Lung (tissue), 12 donors: ENCODE results near the gene NSG2. TPM values are rescaled to one million over a fixed set of nuclear protein-coding genes. Genes with fewer than 3 reads are reported as not detected.

Experiments
- ATAC-seq: fragments of 200-7000 bp; cut with Tn5 transposase; one replicate; pipeline ENCODE4 v1.9.1; 2020; ENCODE audit warnings: moderate number of reproducible peaks; ENCODE audit not compliant: insufficient read depth, low FRiP score
- DNase-seq, 3 donors: peaks; one replicate each; pipeline ENCODE4 v3.0.0-alpha.2; 2013 to 2017
- H3K27ac ChIP-seq, 2 donors: one replicate each; pipeline ENCODE4 v1.5.1; 2013; ENCODE audit warnings: mild to moderate bottlenecking in 2 of 2, moderate library complexity in 2 of 2, control low read depth in 1 of 2, inconsistent platforms in 1 of 2, low read depth in 1 of 2, low read length in 1 of 2
- H3K27me3 ChIP-seq, 3 donors: one replicate each; pipeline ENCODE4 v1.5.1; 2013; ENCODE audit warnings: low read length in 2 of 3; ENCODE audit not compliant: control insufficient read depth in 3 of 3, insufficient read depth in 3 of 3
- H3K36me3 ChIP-seq, 4 donors: one replicate each; pipeline ENCODE4 v1.5.1; 2013; ENCODE audit warnings: low read length in 4 of 4, mild to moderate bottlenecking in 1 of 4, moderate library complexity in 1 of 4; ENCODE audit not compliant: control insufficient read depth in 4 of 4, insufficient read depth in 4 of 4
- H3K4me1 ChIP-seq, 5 donors: one replicate each; pipeline ENCODE4 v1.5.1; 2013; ENCODE audit warnings: low read length in 5 of 5, mild to moderate bottlenecking in 2 of 5, moderate library complexity in 1 of 5; ENCODE audit not compliant: control insufficient read depth in 5 of 5, insufficient read depth in 5 of 5
- H3K4me3 ChIP-seq: one replicate; pipeline ENCODE4 v1.5.1; 2013; ENCODE audit warnings: mild to moderate bottlenecking, control low read depth, moderate library complexity
- H3K9ac ChIP-seq, 2 donors: one replicate each; pipeline ENCODE4 v1.5.1; 2013; ENCODE audit warnings: low read length in 2 of 2, control low read depth in 1 of 2; ENCODE audit not compliant: insufficient read depth in 1 of 2
- H3K9me3 ChIP-seq, 4 donors: one replicate each; pipeline ENCODE4 v1.5.1; 2013; ENCODE audit warnings: low read length in 3 of 4, mild to moderate bottlenecking in 1 of 4, moderate library complexity in 1 of 4; ENCODE audit not compliant: control insufficient read depth in 4 of 4, insufficient read depth in 3 of 4
- CTCF ChIP-seq: IDR thresholded peaks from 2 replicates; pipeline ENCODE4 v1.5.1; 2012; ENCODE audit warnings: mild to moderate bottlenecking; ENCODE audit errors: control extremely low read depth, extremely low read depth
- WGBS, 2 donors: extraction: QIAGEN DNeasy Blood & Tissue Kit; methylation state at CpG; one replicate each; pipeline ENCODE4 v1.1.7; 2013; 5-methylcytosine and 5-hydroxymethylcytosine counted together
- polyA plus RNA-seq, 2 donors: library from polyadenylated mRNA; stranded (reverse); fragments of 200-250 nt; gene quantifications; one replicate each; pipeline ENCODE4 v1.2.1, GENCODE V29; 2013
- total RNA-seq, 2 donors: library from RNA; depleted of rRNA in 1 of 2; stranded (reverse); fragments of >200 nt in 1 of 2; gene quantifications; one replicate each; pipeline ENCODE4 v1.2.1, GENCODE V29; 2014 to 2021
- donor health status: control.
- donor health status: control.
- donor health status: Bipolar disorder and iron deficiency.
- donor health status: healthy.
- donor health status: DM: yes; HTN: yes; CAD: no.

Gene NSG2
- total and polyA plus RNA-seq, 4 donors = 0.13 to 1.6 (median 0.16) TPM; not detected in 1

GRCh38 chr5:174094857-174095606 is 49.5 kb downstream of the NSG2 start:
- Histone ChIP-seq H3K27ac (no peak overlapping the region), H3K36me3 (no peaks in the 10 kb centered on the region), H3K27me3 (peaks cover 0 to 2% (median 0%) of the 10 kb centered on the region in 3 donors), H3K9me3 (peaks cover 0 to 9% (median 0%) of the 10 kb centered on the region in 4 donors), H3K9ac (no peak overlapping the region), H3K4me1 (no peaks in the 10 kb centered on the region), H3K4me3 (no peak overlapping the region)
- TF ChIP-seq CTCF = no peak
- ATAC-seq (no peak), DNase-seq (no peak)
- WGBS, 2 donors = 78 to 82% methylated on average over 10 of the region's 10 CpGs

- 74 to 82% methylated on average over 6 of the region's 6 CpGs for WGBS, 2 donors
These were observed 51.1 kb downstream of the NSG2 start for GRCh38 chr5:174096619-174097018.

GRCh38 chr5:174097486-174098185 is 52.1 kb downstream of the NSG2 start:
- peaks cover 0 to 7% (median 0%) of the 10 kb centered on the region in 4 donors for H3K9me3 ChIP-seq
- 85% methylated on average over 4 of the region's 4 CpGs for WGBS, 2 donors
- no peak for TF ChIP-seq CTCF
- DNase-seq (no peak), ATAC-seq (no peak)
- H3K9ac ChIP-seq = no peak overlapping the region
- no peaks in the 10 kb centered on the region for H3K4me1 ChIP-seq
- H3K27ac ChIP-seq = no peak overlapping the region
- H3K4me3 ChIP-seq = no peak overlapping the region
- H3K36me3 ChIP-seq = no peaks in the 10 kb centered on the region
- H3K27me3 ChIP-seq = peaks cover 0 to 2% (median 0%) of the 10 kb centered on the region in 3 donors

More at GRCh38 chr5:174096619-174097018, 51.1 kb downstream of the NSG2 start:
- H3K4me3 ChIP-seq = no peak overlapping the region
- ATAC-seq (no peak), DNase-seq (no peak)
- H3K27ac ChIP-seq = no peak overlapping the region
- peaks cover 0 to 2% (median 0%) of the 10 kb centered on the region in 3 donors for H3K27me3 ChIP-seq
- no peaks in the 10 kb centered on the region for H3K36me3 ChIP-seq
- no peaks in the 10 kb centered on the region for H3K4me1 ChIP-seq
- no peak overlapping the region for H3K9ac ChIP-seq
- H3K9me3 ChIP-seq = peaks cover 0 to 7% (median 0%) of the 10 kb centered on the region in 4 donors
- TF ChIP-seq CTCF = no peak
